H1 (cell line): ENCODE measurements around the gene TNC. TPM values are rescaled to one million over a fixed set of nuclear protein-coding genes. Genes with fewer than 3 reads are reported as not detected.

Experiments used
- CTCF ChIA-PET: fragments of 300-600 bp; sonication (Branson Sonifier 250); formaldehyde crosslinking; loops from one replicate; lab custom pipeline; 2021; ENCODE audit not compliant: partially characterized antibody; lab: Charles Lee
- POLR2A ChIA-PET: fragments of 300-600 bp; sonication (Branson Sonifier 250); formaldehyde crosslinking; loops from one replicate; lab custom pipeline; 2021; ENCODE audit warnings: inconsistent platforms; ENCODE audit not compliant: partially characterized antibody; lab: Charles Lee
- DNase-seq, 2 experiments: peaks; one replicate each; pipeline versions ENCODE4 v3.0.0 to v3.0.0-alpha.2; 2010 to 2022; ENCODE audit warnings: low spot score in 2 of 2, low read depth in 1 of 2, mixed read lengths in 1 of 2
- FAIRE-seq: peaks from 2 replicates; lab custom pipeline; 2011; peaks lifted over from hg19 to GRCh38; lab: Jason Lieb, UNC
- H2AFZ ChIP-seq: 2 replicates; pipeline ENCODE4 v1.8.1; 2012; ENCODE audit warnings: low read length, inconsistent platforms
- H2AK5ac ChIP-seq: 2 replicates; pipeline ENCODE4 v1.6.1; 2013; ENCODE audit warnings: low read depth, low read length
- H2BK120ac ChIP-seq: replicated peaks from 2 replicates; pipeline ENCODE3; 2013; ENCODE audit warnings: low read depth, low read length, inconsistent platforms
- H2BK12ac ChIP-seq: 2 replicates; pipeline ENCODE4 v1.6.1; 2013; ENCODE audit warnings: low read depth, low read length
- H2BK15ac ChIP-seq: 2 replicates; pipeline ENCODE4 v1.6.1; 2013; ENCODE audit warnings: low read length
- H2BK20ac ChIP-seq: 2 replicates; pipeline ENCODE4 v1.6.1; 2013; ENCODE audit warnings: low read length
- H2BK5ac ChIP-seq: 2 replicates; pipeline ENCODE4 v1.6.1; 2013; ENCODE audit warnings: low read depth, low read length
- H3K14ac ChIP-seq: 2 replicates; pipeline ENCODE4 v1.6.1; 2013; ENCODE audit warnings: inconsistent platforms; ENCODE audit not compliant: insufficient read length
- H3K18ac ChIP-seq: 2 replicates; pipeline ENCODE4 v1.6.1; 2013; ENCODE audit warnings: low read length; ENCODE audit errors: extremely low read depth
- H3K23ac ChIP-seq: 2 replicates; pipeline ENCODE4 v1.6.1; 2013; ENCODE audit warnings: inconsistent platforms; ENCODE audit not compliant: insufficient read length
- H3K23me2 ChIP-seq: 2 replicates; pipeline ENCODE4 v1.6.1; 2013; ENCODE audit warnings: low read depth, low read length
- H3K27ac ChIP-seq: 2 replicates; pipeline ENCODE4 v1.6.1; 2011; ENCODE audit warnings: low read depth, low read length, inconsistent platforms
- H3K27me3 ChIP-seq, 4 experiments: replicated peaks in 1 of 4; 1 replicate in 1 of 4; 2 replicates in 3 of 4; pipeline versions ENCODE4 v1.6.1 to v1.8.1; 2011 to 2013; ENCODE audit warnings: low read length in 3 of 4, mild to moderate bottlenecking in 3 of 4, inconsistent platforms in 2 of 4, mixed read lengths in 2 of 4, moderate library complexity in 1 of 4; ENCODE audit not compliant: control insufficient read depth in 3 of 4, insufficient read depth in 3 of 4; ENCODE audit errors: extremely low read depth in 1 of 4
- H3K36me3 ChIP-seq, 4 experiments: 2 replicates each; pipeline versions ENCODE4 v1.6.1 to v1.8.1; 2011 to 2013; ENCODE audit warnings: mild to moderate bottlenecking in 4 of 4, low read length in 3 of 4, moderate library complexity in 2 of 4, control low read depth in 1 of 4, inconsistent platforms in 1 of 4; ENCODE audit not compliant: insufficient read depth in 4 of 4, control insufficient read depth in 2 of 4
- H3K4ac ChIP-seq: replicated peaks from 2 replicates; pipeline ENCODE3; 2013; ENCODE audit warnings: low read length, low read depth, mixed read lengths, inconsistent platforms; ENCODE audit not compliant: insufficient read length
- H3K4me1 ChIP-seq, 4 experiments: replicated peaks in 1 of 4; 1 replicate in 1 of 4; 2 replicates in 3 of 4; pipeline versions ENCODE4 v1.6.1 to v1.8.1; 2011 to 2013; ENCODE audit warnings: low read length in 3 of 4, inconsistent platforms in 2 of 4, mixed read lengths in 1 of 4; ENCODE audit not compliant: insufficient read depth in 4 of 4, control insufficient read depth in 3 of 4
- H3K4me2 ChIP-seq, 2 experiments: 2 replicates each; pipeline versions ENCODE4 v1.6.1 to v1.8.1; 2011 to 2013; ENCODE audit warnings: low read depth in 2 of 2, low read length in 2 of 2, control low read depth in 1 of 2, inconsistent platforms in 1 of 2, mild to moderate bottlenecking in 1 of 2; ENCODE audit not compliant: insufficient read depth in 1 of 2
- H3K4me3 ChIP-seq, 4 experiments: fragments of 200-600, 300-600 bp in 1 of 4; sonication (generic), shearing (Covaris generic), sonication (Bioruptor Twin) in 1 of 4; 2 replicates each; pipeline versions ENCODE4 v1.5.1 to v1.8.1; 2011 to 2016; ENCODE audit warnings: low read length in 4 of 4, low read depth in 3 of 4, control low read depth in 2 of 4, inconsistent platforms in 2 of 4, mild to moderate bottlenecking in 2 of 4, mixed read lengths in 1 of 4, moderate library complexity in 1 of 4; ENCODE audit not compliant: insufficient read depth in 2 of 4; ENCODE audit errors: extremely low read depth in 1 of 4
- H3K56ac ChIP-seq: replicated peaks from 2 replicates; pipeline ENCODE3; 2013; ENCODE audit warnings: low read depth, mild to moderate bottlenecking, mixed read lengths, low read length, inconsistent platforms; ENCODE audit not compliant: insufficient read length
- H3K79me1 ChIP-seq: 2 replicates; pipeline ENCODE4 v1.6.1; 2013; ENCODE audit warnings: low read depth, low read length, control low read depth
- H3K79me2 ChIP-seq, 2 experiments: 2 replicates each; pipeline versions ENCODE4 v1.6.1 to v1.8.1; 2012 to 2013; ENCODE audit warnings: low read length in 2 of 2, mild to moderate bottlenecking in 2 of 2, inconsistent platforms in 1 of 2; ENCODE audit not compliant: insufficient read depth in 2 of 2, control insufficient read depth in 1 of 2
- H3K9ac ChIP-seq, 4 experiments: replicated peaks in 1 of 4; 1 replicate in 1 of 4; 2 replicates in 3 of 4; pipeline versions ENCODE4 v1.6.1 to v1.8.1; 2011 to 2013; ENCODE audit warnings: low read depth in 3 of 4, low read length in 3 of 4, control low read depth in 2 of 4, mild to moderate bottlenecking in 2 of 4, moderate library complexity in 2 of 4, inconsistent platforms in 1 of 4; ENCODE audit errors: extremely low read depth in 1 of 4
- H3K9me3 ChIP-seq, 2 experiments: 2 replicates each; pipeline versions ENCODE4 v1.6.1 to v1.8.1; 2012 to 2013; ENCODE audit warnings: mild to moderate bottlenecking in 2 of 2, moderate library complexity in 2 of 2, control low read depth in 1 of 2, inconsistent platforms in 1 of 2, low read depth in 1 of 2, low read length in 1 of 2, mixed read lengths in 1 of 2; ENCODE audit not compliant: insufficient read depth in 2 of 2
- H4K20me1 ChIP-seq, 2 experiments: replicated peaks in 1 of 2; 2 replicates each; pipeline versions ENCODE3 to v1.8.1; 2011 to 2013; ENCODE audit warnings: inconsistent platforms in 2 of 2, low read length in 2 of 2, mild to moderate bottlenecking in 1 of 2; ENCODE audit not compliant: insufficient read depth in 2 of 2, control insufficient read depth in 1 of 2
- H4K5ac ChIP-seq: 2 replicates; pipeline ENCODE4 v1.6.1; 2013; ENCODE audit warnings: low read length, low read depth, mixed read lengths, inconsistent platforms; ENCODE audit not compliant: insufficient read length
- H4K8ac ChIP-seq: 2 replicates; pipeline ENCODE4 v1.8.0; 2013; ENCODE audit warnings: mild to moderate bottlenecking, moderate library complexity, low read length, inconsistent platforms; ENCODE audit not compliant: insufficient read depth; ENCODE audit errors: extremely low read depth
- H4K91ac ChIP-seq: replicated peaks from 2 replicates; pipeline ENCODE3; 2013; ENCODE audit warnings: low read length, mixed read lengths, inconsistent platforms; ENCODE audit not compliant: insufficient read length
- CBX8 ChIP-seq: fragments of 300-800, 300-1000 bp; sonication (generic); IDR thresholded peaks from 2 replicates; pipeline ENCODE4 v1.7.1; 2016; ENCODE audit warnings: low read depth, low read length, borderline replicate concordance
- CTBP2 ChIP-seq: IDR thresholded peaks from 2 replicates; pipeline ENCODE4 v1.7.0; 2011; ENCODE audit warnings: borderline replicate concordance, mild to moderate bottlenecking, moderate library complexity, mixed read lengths, low read length; ENCODE audit not compliant: insufficient read depth, insufficient read length
- JUN ChIP-seq: IDR thresholded peaks from 2 replicates; pipeline ENCODE4 v1.6.1; 2011; ENCODE audit warnings: low read depth, mild to moderate bottlenecking, improper control_type of control experiment, low read length
- JUND ChIP-seq: IDR thresholded peaks from 2 replicates; pipeline ENCODE4 v1.6.1; 2011; ENCODE audit warnings: mild to moderate bottlenecking, improper control_type of control experiment, low read length
- KDM4A ChIP-seq: IDR thresholded peaks from one replicate; pipeline ENCODE4 v1.7.1; 2012; ENCODE audit warnings: low read depth, mild to moderate bottlenecking, moderate library complexity, low read length, inconsistent platforms; ENCODE audit not compliant: severe bottlenecking
- MAFK ChIP-seq: IDR thresholded peaks from 2 replicates; pipeline ENCODE4 v1.6.1; 2012; ENCODE audit warnings: low read depth, mild to moderate bottlenecking, improper control_type of control experiment, low read length
- POLR2AphosphoS5 ChIP-seq: IDR thresholded peaks from 2 replicates; pipeline ENCODE4 v1.6.1; 2011; ENCODE audit warnings: low read depth, low read length
- POU5F1 ChIP-seq: IDR thresholded peaks from 2 replicates; pipeline ENCODE4 v1.6.1; 2011; ENCODE audit warnings: low read depth, mild to moderate bottlenecking, low read length, moderate library complexity
- RAD21 ChIP-seq, 2 experiments: IDR thresholded peaks in 1 of 2; conservative IDR thresholded peaks in 1 of 2; 2 replicates each; pipeline ENCODE4 v1.6.1; 2011; ENCODE audit warnings: low read depth in 2 of 2, low read length in 2 of 2, improper control_type of control experiment in 1 of 2, inconsistent platforms in 1 of 2, mild to moderate bottlenecking in 1 of 2, moderate library complexity in 1 of 2
- RNF2 ChIP-seq: fragments of 200-900, 300-1000 bp; sonication (generic); IDR thresholded peaks from 2 replicates; pipeline ENCODE4 v1.7.1; 2016; ENCODE audit warnings: borderline replicate concordance, low read depth, mild to moderate bottlenecking, antibody characterized with exemption, low read length; ENCODE audit not compliant: poor library complexity, severe bottlenecking; ENCODE audit errors: missing control alignments
- RXRA ChIP-seq: IDR thresholded peaks from 2 replicates; pipeline ENCODE4 v1.6.1; 2011; ENCODE audit warnings: low read depth, mild to moderate bottlenecking, low read length, moderate library complexity; ENCODE audit not compliant: insufficient read depth
- SAP30 ChIP-seq: fragments of 300-600 bp; sonication (generic); IDR thresholded peaks from 2 replicates; pipeline ENCODE4 v1.7.1; 2012; ENCODE audit warnings: low read length, moderate library complexity, mild to moderate bottlenecking, inconsistent platforms; ENCODE audit not compliant: insufficient read depth, insufficient replicate concordance
- SRF ChIP-seq: IDR thresholded peaks from 2 replicates; pipeline ENCODE4 v1.6.1; 2011; ENCODE audit warnings: mild to moderate bottlenecking, low read depth, low read length, moderate library complexity
- TBP ChIP-seq: IDR thresholded peaks from 2 replicates; pipeline ENCODE4 v1.6.1; 2011; ENCODE audit warnings: low read depth, low read length, improper control_type of control experiment
- polyA plus RNA-seq, 7 experiments: library from polyadenylated mRNA; depleted of rRNA in 3 of 7; stranded (reverse) in 5 of 7; unstranded in 2 of 7; fragments of >200 nt in 5 of 7; fragments of 200-250 nt in 2 of 7; gene quantifications; 1 replicate in 5 of 7; 2 replicates in 1 of 7; 4 replicates in 1 of 7; pipeline versions ENCODE4 v1.2.1 to v1.2.3, GENCODE V29; 2011 to 2013; ENCODE audit warnings: missing spikeins in 2 of 7, mixed read lengths in 2 of 7
- total RNA-seq: library from RNA; stranded (reverse); fragmentation: NEBNext Ultra II Directional; extraction: Animal tissue kit (Norgen Biotek cat#: 25700); gene quantifications from 2 replicates; pipeline ENCODE4 v1.2.1, GENCODE V29; 2021

TNC gene
- total and polyA plus RNA-seq, 2 of the 8 experiments (the other 6 are each of a cell fraction or from before 2014, with no cell fraction given): 6.2 to 11.4 TPM

- CTCF ChIA-PET: no interaction called here
- Histone ChIP-seq H2AFZ (no peak overlapping the region), H4K20me1 (no peaks in the 10 kb centered on the region), H3K36me3 (no peaks in the 10 kb centered on the region), H3K79me1 (no peaks in the 10 kb centered on the region), H3K79me2 (no peaks in the 10 kb centered on the region), H4K8ac (no peak overlapping the region), H2BK15ac (no peak overlapping the region), H3K4ac (no peak overlapping the region), H2BK120ac (no peak overlapping the region), H3K56ac (no peak overlapping the region), H3K9ac (no peak overlapping the region), H3K27me3 (no peaks in the 10 kb centered on the region), H2BK5ac (no peak overlapping the region), H3K18ac (no peak overlapping the region), H3K4me3 (no peak overlapping the region), H3K23ac (no peak overlapping the region), H3K14ac (no peak overlapping the region), H2BK20ac (no peak overlapping the region), H4K5ac (no peak overlapping the region), H2BK12ac (no peak overlapping the region), H3K9me3 (peaks cover 0 to 4% of the 10 kb centered on the region in 2 experiments; a peak in 1 of 4 replicates), H3K27ac (no peak overlapping the region), H3K4me1 (no peaks in the 10 kb centered on the region), H3K23me2 (no peaks in the 10 kb centered on the region), H4K91ac (no peak overlapping the region), H2AK5ac (no peak overlapping the region), H3K4me2 (no peak overlapping the region)
- DNase-seq: no peak
- no peak for FAIRE-seq
- POLR2A ChIA-PET: no interaction called here
- TF ChIP-seq RNF2 (no peak), JUN (no peak), SAP30 (no peak), TBP (no peak), RAD21 (IDR thresholded peaks at IDR 0.05 in 1 of 2, conservative IDR thresholded peaks at IDR 0.05 in 1 of 2; ENCODE audit: low read depth in 2 of 2, low read length in 2 of 2) (no peak), KDM4A (no peak), MAFK (no peak), CBX8 (no peak), SRF (no peak), POLR2AphosphoS5 (no peak), JUND (no peak), CTBP2 (no peak), POU5F1 (no peak), RXRA (no peak)
These were observed 36.7 kb upstream of the TNC start for GRCh38 chr9:115154617-115155016.
